Pericardium fibroblast (primary cell): ENCODE measurements around the gene RITA1. TPM values are rescaled to one million over a fixed set of nuclear protein-coding genes. Genes with fewer than 3 reads are reported as not detected.

Experiments
- total RNA-seq: library from RNA; depleted of rRNA; stranded (reverse); fragments of >200 nt; gene quantifications from 2 replicates; pipeline ENCODE4 v1.2.3, GENCODE V29; 2015

RITA1 gene
- 21.2 and 23.2 TPM in 2 replicates for total RNA-seq

DNA sequence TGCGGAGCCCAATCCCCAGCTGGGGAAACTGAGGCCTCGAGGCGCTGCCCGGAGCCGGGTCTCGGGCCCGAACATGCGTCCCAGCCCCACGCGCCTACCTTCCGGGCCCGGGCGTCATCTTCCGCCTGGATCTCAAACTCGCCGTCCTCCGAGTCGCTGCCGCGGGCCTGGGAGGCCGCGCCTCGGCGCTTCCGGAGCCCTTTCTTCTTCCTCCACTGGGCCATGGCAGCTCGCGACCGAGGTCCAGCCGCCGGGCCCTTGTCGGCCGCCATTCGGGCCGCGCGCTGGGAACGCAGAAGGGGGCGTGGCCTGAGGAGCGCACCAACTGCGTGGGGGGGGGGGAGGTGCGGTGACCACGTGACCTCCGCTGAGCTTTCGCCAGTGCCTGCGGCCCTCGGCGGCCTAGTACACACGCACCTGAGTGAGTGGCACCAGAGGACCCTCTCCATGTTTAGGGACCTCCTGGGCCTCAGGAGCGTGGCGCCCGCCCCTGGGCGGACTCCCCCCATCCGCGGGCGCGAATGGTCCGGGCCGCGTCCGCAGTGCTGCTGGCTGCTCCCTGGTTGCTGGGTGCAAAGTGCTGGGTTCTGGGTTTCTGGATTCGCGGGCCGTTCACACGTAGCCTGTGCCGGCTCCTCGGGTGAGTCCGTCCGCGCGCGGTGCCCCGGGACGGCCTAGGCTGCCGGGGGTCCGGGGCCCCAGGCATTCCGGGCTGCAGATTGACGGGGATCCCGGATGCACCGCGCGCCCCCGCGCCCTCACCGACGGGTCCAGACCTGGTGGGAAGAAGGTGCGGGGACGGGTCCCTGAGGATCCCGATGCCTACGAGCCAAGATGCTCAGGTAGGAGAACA, at the start of gene RITA1, which contains the start of gene DDX54:
Gene RITA1, plus strand, starts transcription at position 542 of the 853 bp plus-strand sequence. CDS start 1,026 bp downstream, outside the sequence.
Gene DDX54, minus strand, starts transcription at position 299 of the 853 bp plus-strand sequence. Its CDS starts 27 bp downstream, at position 272.

GRCh38 chr12:113149361-113150150, 36.0 kb upstream of the RITA1 start, which contains the start of gene CFAP73:
Gene CFAP73 (plus strand): TSS chr12:113149724. CDS start chr12:113149858, 134 bp downstream.

GRCh38 chr12:113221181-113221996, 35.9 kb downstream of the RITA1 start, which contains the start of gene TPCN1:
Gene TPCN1 (plus strand): TSS chr12:113221464. CDS start chr12:113226853, 5,389 bp downstream.

Other genes starting within 250 kb of the RITA1 start
- gene OAS3, start 247.2 kb upstream of the RITA1 start, total RNA-seq, result 3.2 and 5.6 TPM in 2 replicates
- gene OAS2, start 207.2 kb upstream of the RITA1 start, total RNA-seq, result 0.47 and 1.6 TPM in 2 replicates
- 0.09 and 0.93 TPM in 2 replicates for gene DTX1, start 129.0 kb upstream of the RITA1 start, total RNA-seq
- gene RASAL1, start 50.0 kb upstream of the RITA1 start, total RNA-seq, result not detected in 2 replicates
- not detected in 2 replicates for gene CFAP73, start 36.0 kb upstream of the RITA1 start, total RNA-seq
- gene DDX54, start 243 bp upstream of the RITA1 start, total RNA-seq, result 33.3 and 43.6 TPM in 2 replicates
- 27.7 and 28.1 TPM in 2 replicates for gene TPCN1, start 35.7 kb downstream of the RITA1 start, total RNA-seq
- 22.0 and 24.2 TPM in 2 replicates for gene SLC8B1, start 149.4 kb downstream of the RITA1 start, total RNA-seq
- gene PLBD2, start 172.9 kb downstream of the RITA1 start, total RNA-seq, result 63.2 and 74.7 TPM in 2 replicates
- 0.09 TPM in 1 of 2 replicates, not detected in the other for gene SDS, start 218.2 kb downstream of the RITA1 start, total RNA-seq
- gene SDSL, start 236.7 kb downstream of the RITA1 start, total RNA-seq, result 8.1 and 9.6 TPM in 2 replicates